Mesenteric fat pad (tissue), 1 donor: Measurements from ENCODE around the gene AHCTF1. TPM values are rescaled to one million over a fixed set of nuclear protein-coding genes. Genes with fewer than 3 reads are reported as not detected.
"Not testable (repeated sequence)": the region's sequence is repeated elsewhere in the genome, so short reads cannot be mapped to it uniquely, and the experiment has no call there.

Source experiments
- DNase-seq: peaks from one replicate; pipeline ENCODE4 v3.0.0-alpha.2; 2020; ENCODE audit warnings: low spot score
- total RNA-seq: library from RNA; stranded (reverse); fragmentation: NEBNext Ultra II Directional; extraction: Animal tissue kit (Norgen Biotek cat#: 25700); gene quantifications from one replicate; pipeline ENCODE4 v1.2.1, GENCODE V29; 2021
- donor health status: DM: yes; HTN: yes; CAD: no.

The AHCTF1 gene
- total RNA-seq, 1 donor from 2014 or later = 38.8 TPM

DNA sequence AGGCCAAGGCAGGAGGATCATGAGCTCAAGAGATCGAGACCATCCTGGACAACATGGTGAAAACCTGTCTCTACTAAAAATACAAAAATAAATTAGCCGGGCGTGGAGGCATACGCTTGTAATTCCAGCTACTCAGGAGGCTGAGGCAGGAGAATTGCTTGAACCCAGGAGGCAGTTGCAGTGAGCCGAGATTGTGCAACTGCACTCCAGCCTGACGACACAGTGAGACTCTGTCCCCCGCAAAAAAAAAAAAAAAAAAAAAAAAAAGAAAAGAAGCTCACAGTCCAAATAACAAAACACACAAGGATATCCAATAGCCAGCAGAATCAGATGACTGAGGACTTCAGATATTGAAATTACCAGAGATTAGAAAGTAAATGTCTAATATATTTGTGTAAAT, 11.8 kb downstream of the AHCTF1 start:
- no peak for DNase-seq

DNA sequence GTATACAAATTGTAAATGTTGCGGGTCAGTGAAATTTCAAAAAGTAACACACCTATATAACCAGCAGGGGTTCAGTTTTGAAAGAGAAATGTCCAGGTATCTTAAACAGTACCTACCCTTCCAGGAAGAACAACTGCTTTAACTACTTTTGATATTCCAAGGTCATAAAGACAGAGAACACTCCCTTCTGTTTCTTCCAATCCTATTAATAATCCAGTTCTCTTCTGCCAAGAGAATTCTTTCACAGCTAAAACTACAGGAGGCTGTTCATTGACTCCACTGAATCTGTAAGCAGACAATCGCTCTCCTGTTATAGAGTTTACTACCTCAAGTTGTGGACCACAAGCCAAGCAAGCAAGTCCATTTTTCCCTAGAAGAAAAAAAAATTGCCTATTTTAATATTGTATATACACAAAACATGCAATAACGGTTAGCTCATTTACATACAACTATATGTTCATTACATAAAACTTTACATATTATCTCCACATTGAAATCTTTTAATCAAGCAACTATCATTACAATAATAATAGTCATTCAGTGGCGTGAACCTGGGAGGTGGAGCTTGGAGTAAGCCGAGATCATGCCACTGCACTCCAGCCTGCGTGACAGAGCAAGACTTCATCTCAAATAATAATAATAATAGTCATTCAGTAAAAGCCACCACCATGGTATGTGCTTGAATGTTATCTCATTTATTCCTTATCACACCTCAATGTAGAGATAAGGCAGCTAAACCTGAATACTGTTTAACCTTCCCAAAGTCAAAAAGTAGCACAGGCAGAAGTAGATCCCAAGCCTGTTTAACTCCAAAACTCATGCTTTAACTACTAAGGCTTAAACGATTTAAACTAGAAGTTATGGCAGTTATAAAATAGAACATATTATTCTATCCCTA, 15.5 kb downstream of the AHCTF1 start:
- DNase-seq = not testable (repeated sequence)

DNA sequence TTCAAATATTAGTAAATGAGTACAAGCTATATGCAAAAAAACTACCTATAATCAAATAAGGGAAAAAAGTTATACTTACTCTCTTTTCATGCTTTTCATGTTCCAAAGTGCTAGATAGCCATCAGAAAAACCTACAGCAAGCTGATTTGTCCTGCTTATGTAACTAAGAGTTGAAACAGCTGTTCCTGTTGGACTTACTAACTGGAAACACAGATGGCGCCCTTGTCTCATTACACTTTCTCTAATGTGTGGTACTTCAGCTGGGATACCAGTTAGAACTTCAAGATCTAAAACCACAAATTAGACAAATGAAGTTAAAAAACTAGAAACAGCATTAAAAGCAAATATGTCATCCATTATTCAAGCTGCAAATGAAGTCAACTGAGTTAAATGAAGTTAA, 24.3 kb downstream of the AHCTF1 start:
- DNase-seq = no peak

DNA sequence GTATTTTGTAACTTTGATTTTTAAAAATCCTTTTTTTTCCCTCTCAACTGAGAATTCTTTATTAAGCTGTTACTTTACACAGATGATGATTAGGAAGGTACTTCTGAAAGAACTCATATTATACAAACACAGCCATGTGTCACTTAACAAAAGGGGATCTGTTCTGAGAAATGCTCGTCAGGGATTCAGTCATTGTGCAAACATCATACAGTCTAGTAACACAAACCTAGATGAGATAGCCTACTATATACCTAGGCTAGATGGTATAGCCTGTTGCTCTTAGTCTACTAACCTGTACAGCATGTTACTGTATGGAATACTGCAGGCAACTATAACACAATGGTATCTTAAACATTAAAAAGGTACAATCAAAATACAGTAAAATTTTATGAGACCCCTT, 24.9 kb downstream of the AHCTF1 start:
- no peak for DNase-seq

DNA sequence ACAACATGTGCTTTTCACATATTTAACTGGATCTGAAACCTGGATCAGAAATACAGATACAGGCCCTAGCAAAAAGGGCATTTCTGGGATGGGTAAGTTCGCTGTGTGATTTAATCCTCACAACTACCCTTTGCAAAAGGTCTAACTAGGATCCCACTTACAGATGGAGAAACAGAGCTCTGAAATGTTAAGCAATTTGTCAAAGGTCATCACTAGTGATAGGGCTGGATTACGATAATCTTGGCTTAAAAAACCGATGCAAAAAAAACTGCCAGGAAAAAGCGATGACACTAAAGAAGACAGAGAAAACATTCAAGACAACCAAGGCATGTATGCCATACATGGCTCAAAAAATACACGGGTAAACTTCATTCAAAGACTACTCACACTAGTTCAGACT, 29.9 kb downstream of the AHCTF1 start:
- DNase-seq = no peak

DNA sequence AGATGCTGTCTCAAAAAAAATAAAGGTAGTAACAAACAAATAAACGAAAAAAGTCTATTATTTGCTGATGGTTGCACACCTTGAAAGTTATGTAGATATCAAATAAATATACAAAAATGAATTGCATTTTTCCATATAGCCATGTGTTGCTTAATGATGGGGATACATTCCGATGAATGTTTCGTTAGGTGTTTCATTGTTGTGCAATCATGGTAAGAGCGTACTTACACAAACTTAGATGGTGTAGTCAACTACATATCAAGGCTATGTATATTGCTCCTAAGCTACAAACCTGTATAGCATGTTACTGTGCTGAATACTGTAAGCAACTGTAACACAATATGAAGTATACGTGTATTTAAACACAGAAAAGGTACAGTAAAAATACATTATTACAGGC, 34.4 kb downstream of the AHCTF1 start:
- no peak for DNase-seq

DNA sequence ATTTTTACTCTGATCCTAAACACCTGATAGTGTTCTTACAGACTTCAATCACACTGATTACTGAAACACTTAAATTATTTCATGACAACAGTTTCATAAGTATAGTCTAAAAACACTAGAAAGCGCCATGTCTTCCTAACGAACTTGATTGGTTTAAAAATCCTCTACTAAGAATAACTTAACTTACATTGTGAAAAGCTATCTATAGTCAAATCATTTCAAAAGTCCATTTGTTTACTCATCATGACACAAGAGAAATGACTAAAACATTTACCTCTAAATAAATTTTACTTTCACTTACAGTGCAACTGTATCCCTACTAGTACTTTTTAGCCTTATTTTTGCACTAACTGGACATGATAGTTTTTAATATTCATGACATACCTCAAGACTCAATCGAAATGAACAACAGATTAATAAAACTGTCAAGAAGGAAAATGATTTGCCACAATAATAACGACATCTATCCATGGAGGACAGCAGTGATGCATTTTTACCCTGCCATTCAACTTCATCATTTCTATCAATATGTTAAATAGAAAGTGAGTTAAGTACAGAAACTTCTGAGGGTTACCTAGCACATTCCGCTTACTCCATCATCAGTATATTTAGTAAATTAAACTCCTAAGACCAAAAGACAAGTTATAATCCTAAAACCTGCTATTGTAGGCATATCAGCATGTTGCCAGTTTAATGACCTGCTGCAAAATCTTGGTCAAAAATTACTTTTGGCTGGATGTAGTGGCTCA, 38.4 kb downstream of the AHCTF1 start:
- DNase-seq = no peak

DNA sequence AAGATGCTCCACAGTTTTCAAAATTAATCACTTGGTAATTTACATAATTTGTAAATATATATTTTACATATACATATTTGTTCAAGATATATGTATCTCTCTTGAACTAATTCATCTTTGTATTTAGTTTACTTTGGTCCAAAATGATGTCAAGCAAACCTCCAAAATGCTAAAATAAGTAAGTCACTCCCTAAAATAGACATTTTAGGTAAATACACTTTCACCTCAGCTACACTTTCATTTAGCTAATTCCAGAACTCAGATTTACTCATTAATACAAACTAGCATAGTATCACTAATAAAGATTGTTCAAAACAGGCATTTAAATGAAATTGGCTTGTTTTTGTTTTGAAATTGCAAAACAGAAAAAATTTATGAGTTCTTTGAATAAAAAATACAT, 40.6 kb downstream of the AHCTF1 start:
- DNase-seq = no peak

DNA sequence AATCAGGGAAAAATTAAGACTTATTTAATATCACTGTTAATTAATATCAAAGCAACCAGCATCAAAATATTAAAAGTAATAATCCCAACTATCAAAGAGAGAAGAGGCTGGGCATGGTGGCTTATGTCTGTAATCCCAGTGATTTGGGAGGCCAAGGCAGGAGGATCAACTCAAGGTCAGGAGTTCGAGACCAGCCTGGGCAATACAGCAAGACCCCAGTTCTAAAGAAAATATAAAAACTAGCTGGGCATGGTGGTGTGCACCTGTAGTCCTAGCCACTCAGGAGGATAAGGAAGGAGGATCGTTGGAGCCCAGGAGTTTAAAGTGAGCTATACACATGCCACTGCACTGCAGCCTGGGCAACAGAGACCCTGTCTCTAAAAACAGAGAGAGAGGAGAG, 43.2 kb downstream of the AHCTF1 start:
- DNase-seq = no peak

DNA sequence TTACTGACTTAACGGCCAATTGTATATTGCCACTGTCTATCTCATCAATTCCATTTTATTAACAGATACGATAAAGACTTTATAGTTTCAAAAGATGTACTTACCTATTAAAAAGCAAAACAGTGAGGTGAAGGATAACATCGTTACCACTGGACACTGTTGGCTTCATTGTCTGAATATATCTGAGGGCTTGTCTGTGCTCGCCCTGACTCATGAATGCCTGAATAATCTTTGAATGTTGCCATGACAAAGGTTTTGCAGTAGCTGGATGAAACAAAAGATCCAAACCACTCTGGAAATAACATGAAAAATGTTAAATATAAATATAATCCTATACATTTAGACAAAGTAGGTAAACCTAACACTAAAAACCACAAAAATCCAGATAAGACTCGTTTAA, 46.4 kb downstream of the AHCTF1 start:
- DNase-seq = not testable (repeated sequence)

DNA sequence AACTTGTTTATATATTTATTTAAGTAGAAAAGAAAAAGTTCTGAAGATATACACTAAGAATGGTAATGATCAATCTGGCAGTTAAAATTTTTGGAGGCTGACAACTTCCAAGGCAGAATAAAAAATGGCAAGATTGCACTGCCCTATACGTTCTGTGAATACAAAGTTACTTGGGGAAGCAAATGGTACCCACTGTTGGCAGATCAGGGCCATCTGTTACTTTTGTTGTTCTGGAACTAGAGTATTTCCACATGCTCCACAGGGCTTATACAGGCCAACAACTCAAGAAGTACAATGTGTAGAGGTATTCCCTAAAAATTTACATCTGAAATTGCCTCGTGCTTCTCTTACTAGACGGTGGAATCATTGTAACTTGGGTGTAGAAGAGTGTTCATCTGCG, 53.2 kb downstream of the AHCTF1 start:
- no peak for DNase-seq

DNA sequence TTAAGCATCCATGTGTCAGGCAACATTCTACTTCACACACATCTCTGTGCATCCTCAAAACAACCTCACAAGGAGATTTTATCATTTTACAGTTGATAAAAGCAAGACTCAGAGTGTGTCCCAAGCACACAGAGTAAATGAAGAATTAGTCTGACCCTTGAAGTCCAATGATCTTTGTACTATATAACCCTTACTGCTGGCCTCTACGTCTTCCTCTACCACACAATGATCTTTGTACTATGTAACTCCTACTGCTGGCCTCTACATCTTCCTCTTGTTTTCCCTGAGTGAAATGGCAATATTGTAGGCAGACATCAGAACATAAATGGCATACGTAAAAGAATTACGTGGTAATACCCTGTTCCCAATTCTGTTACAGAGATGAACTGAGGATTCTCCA, 55.3 kb downstream of the AHCTF1 start:
- DNase-seq = no peak

DNA sequence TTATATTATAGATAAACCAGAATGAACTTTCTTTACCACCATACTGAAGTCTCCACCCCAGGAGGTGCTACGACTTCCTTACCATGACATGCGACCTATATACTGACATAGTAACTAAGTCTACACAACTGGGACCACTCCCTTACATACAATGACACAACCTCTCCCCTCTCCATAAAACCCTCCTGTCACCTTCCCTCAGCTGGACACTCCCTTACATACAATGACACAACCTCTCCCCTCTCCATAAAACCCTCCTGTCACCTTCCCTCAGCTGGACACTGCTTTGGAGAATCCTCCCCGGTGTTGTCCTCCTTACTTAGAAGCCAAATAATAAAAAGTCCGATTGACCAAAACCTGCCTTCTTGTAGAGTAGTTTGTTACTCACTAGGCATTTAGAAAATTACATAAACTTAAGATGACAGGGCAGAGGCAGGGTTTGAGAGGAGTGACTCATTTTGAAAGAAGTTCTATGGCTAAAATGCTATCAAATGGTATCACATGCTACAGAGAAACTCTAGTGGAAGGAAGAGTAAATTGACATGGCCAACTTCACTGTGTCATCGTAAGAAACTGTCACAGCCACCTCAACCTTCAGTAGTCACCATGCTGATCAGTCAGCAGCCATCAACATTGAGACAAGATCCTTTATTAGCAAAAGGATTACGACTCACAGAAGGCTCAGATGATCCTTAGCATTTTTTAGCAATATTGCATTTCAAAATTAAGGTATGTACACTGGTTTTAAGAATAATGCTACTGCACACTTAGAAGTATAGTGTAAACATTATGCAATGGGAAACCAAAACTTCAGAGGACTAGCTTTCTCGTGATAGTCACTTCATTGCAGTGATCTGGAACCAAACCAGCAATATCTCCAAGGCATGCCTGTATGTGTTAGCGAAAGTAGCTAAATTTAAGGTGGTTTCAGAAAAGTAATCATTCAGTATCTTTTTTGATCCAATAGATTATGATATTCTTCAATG, 56.4 kb downstream of the AHCTF1 start:
- no peak for DNase-seq

DNA sequence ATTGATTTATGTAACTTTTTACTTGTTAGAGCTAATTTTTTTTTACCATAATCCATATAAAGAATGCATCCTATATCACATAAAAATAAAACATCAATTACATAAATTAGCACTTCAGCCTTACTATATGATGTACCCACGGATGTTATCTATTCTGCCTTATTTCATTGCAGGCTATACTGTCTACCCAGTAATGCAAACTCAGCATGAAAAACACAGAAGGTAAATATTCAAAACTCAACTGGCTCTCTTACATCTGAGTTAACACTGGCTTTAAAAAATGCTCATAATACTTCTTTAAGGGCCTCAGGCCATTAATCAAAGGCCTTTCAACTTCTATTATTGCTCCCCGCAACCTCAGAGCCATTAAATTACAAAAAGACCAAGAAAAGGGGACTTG, 65.8 kb downstream of the AHCTF1 start:
- DNase-seq = no peak

DNA sequence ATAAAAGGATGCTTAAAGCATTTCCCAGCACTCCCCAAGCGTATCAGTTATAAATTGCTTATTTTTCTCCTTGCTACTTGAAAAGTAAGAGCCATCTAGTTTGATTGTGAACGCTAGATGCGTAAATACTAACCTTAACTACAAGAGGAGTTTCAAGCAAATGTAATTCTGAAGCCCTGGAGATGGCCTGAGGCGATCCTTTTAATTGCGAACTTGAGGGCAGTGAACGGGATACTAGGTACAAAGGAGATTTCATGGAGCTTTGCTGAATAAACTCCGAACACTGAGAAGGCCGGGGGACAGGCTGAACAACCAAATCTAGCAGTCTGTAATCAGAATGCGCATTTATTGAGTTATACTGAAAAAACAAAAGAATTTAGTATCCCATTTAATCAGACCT, 68.0 kb downstream of the AHCTF1 start:
- not testable (repeated sequence) for DNase-seq

DNA sequence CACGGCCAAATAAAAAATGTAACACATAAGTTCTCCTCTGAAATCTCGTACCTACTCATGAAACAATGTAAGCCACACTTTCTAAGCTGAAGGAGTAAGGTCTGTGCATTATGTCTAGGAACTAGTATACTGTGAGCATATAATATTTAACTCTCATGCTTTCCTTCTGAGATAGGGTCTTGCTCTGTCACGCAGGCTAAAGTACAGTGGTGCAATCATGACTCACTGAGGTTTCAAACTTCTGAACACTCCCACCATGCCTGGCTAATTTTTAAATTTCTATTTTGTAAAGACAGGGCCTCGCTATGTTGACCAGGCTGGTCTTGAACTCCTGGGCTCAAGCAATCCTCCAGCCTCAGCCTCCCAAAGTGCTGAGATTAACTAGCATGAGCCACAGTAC, 71.3 kb downstream of the AHCTF1 start:
- DNase-seq = no peak

DNA sequence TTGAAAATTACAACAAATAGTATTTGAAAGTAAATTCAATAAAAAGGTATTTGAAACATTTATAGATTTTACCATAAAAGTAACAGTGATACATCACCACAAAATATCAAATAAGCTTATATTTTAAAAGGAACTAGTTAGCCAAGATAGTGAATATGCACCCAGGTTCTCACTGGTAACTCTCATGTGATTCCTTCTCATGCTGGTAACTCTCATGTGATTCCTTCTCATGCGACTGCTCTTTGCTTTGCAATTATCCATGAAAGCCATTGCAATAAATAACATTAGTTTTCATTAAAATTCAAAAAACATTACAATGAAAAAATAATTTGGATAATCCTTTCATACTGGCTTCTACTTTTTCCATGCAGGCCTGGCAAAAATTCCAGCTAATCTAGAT, 75.4 kb downstream of the AHCTF1 start:
- DNase-seq = no peak

DNA sequence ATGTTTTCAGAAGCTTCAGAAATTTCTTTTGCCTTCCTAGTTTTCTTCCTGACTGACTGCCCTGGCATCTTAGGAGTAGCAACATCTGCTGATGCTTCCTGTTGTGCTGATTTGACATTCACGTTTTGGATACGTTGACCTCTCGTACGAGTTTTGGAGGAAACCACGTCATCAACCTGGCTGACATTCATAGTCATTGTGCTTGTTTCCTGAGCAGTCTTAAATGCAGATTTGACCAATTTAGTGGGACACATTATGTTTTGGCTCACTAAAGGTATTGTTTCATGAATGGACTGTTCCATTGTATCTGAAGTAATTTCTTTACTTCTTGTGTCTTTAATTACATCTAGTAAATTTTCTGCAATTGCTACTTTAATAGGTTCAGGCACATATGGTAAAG, 81.1 kb downstream of the AHCTF1 start:
- not testable (repeated sequence) for DNase-seq

DNA sequence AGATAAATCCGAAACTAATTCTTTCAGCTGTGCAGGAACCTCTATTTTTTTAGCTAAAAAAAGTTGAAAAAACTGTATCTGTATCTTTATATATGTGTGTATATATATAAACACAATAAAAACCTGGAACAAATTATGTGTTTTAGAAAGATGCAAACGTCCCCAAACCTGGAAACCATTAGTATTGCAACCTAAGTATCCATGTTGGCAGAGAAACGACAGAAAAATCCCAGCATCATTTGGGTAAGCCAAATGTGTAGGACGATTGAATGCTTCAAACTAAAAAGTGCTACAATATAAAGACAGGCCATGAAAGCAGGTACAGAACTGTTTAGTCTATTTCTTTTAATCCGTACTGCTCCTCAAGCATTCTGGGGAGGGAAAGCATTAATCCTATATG, 87.9 kb downstream of the AHCTF1 start:
- DNase-seq = no peak

DNA sequence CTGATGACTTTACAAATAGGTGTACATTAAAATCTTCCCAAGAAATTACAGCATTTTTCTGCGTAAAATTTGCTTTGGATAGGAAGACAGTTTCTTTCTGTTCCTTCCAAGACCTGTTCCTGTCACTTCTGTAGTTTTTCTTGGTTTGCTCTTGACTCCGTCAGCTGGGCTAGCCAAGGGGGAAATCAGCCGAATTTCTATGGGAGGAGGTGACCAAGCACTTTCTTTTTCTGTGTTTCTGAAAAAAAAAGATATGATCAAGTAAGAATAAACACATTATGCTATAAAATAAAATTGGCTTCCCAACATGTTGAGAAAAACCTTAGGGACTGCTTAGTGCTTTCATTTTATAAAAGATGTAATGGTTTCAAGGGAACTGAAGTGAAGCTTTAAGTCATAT, 91.0 kb downstream of the AHCTF1 start:
- not testable (repeated sequence) for DNase-seq

DNA sequence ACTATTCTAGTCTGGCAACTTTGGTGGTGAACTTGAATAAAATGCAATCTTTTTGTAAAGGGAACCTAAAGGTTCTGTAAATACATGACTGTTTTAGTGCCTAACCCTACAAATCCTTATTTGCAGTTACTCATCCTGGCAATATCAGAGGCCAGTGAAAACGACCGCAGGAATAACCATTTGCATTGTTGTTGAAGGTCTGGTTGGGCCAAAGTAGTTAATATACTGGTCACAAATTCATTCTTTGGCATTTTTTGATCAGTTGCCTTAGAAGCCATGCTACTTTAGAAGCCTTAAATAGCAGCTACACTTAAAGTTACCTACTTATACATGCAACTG, 93.7 kb downstream of the AHCTF1 start:
- DNase-seq = no peak
